Tibial artery (tissue), 4 donors: ENCODE results near the gene RASGRF1.

ENCODE experiments used
- DNase-seq, 2 donors: peaks; one replicate each; pipeline ENCODE4 v3.0.0-alpha.2; 2019
- H3K27ac ChIP-seq, 2 donors: fragments of 200-600 bp; sonication (generic) in 1 of 2; 1 replicate in 1 of 2; 2 replicates in 1 of 2; pipeline ENCODE4 v1.5.1; 2018 to 2019; ENCODE audit warnings: mild to moderate bottlenecking in 1 of 2
- H3K27me3 ChIP-seq, 2 donors: fragments of 200-600 bp; sonication (generic) in 1 of 2; one replicate each; pipeline versions ENCODE4 v1.5.1 to v1.6.0; 2016 to 2019
- H3K36me3 ChIP-seq, 3 donors: fragments of 200-600 bp; sonication (generic) in 2 of 3; one replicate each; pipeline ENCODE4 v1.5.1; 2016 to 2019; ENCODE audit warnings: mild to moderate bottlenecking in 2 of 3
- H3K4me1 ChIP-seq, 4 donors: fragments of 200-600 bp; sonication (generic) in 2 of 4; 1 replicate in 3 of 4; 2 replicates in 1 of 4; pipeline ENCODE4 v1.5.1; 2016 to 2019
- H3K4me3 ChIP-seq, 2 donors: fragments of 200-600 bp; sonication (generic) in 1 of 2; 1 replicate in 1 of 2; 2 replicates in 1 of 2; pipeline ENCODE4 v1.5.1; 2018 to 2019; ENCODE audit warnings: mild to moderate bottlenecking in 2 of 2
- H3K9me3 ChIP-seq, 3 donors: fragments of 200-600 bp; sonication (generic) in 1 of 3; one replicate each; pipeline ENCODE4 v1.5.1; 2016 to 2019
- intact Hi-C: fragments of 100-400 bp; cut with DNase I; formaldehyde crosslinking; loops from one replicate; pipeline ENCODE4 v1.15.0; 2023; ENCODE audit warnings: low total_unique reads
- TF ChIP-seq, protein P1 (sequence below), 2 experiments: fragments of 200-600 bp in 1 of 2; fragments of 450-650 bp in 1 of 2; IDR thresholded peaks; one replicate each; pipeline ENCODE4 v1.5.1; 2017 to 2019; ENCODE audit warnings: antibody characterized with exemption in 2 of 2, mild to moderate bottlenecking in 1 of 2, moderate library complexity in 1 of 2

RASGRF1 gene

DNA sequence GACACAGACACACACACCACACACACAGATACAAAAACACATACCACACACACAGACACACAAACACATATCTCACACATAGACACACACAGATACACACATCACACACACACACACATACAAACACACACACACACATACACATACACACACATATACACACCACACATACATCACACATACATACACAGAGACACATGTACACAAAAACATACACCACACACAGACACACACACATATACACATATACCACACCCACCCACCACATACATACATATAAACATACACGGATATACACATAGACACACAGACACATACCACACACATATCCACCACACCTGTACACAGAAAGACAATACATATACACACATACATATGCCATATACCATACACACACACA is 66.7 kb downstream of the RASGRF1 start:
- Histone ChIP-seq H3K36me3 (no peaks in the 10 kb centered on the region), H3K27ac (no peak overlapping the region), H3K4me1 (no peaks in the 10 kb centered on the region), H3K27me3 (no peaks in the 10 kb centered on the region), H3K9me3 (no peaks in the 10 kb centered on the region), H3K4me3 (no peak overlapping the region)
- no peak for DNase-seq
- TF ChIP-seq, protein P1, sequence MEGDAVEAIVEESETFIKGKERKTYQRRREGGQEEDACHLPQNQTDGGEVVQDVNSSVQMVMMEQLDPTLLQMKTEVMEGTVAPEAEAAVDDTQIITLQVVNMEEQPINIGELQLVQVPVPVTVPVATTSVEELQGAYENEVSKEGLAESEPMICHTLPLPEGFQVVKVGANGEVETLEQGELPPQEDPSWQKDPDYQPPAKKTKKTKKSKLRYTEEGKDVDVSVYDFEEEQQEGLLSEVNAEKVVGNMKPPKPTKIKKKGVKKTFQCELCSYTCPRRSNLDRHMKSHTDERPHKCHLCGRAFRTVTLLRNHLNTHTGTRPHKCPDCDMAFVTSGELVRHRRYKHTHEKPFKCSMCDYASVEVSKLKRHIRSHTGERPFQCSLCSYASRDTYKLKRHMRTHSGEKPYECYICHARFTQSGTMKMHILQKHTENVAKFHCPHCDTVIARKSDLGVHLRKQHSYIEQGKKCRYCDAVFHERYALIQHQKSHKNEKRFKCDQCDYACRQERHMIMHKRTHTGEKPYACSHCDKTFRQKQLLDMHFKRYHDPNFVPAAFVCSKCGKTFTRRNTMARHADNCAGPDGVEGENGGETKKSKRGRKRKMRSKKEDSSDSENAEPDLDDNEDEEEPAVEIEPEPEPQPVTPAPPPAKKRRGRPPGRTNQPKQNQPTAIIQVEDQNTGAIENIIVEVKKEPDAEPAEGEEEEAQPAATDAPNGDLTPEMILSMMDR (IDR thresholded peaks at IDR 0.05): no peak
- intact Hi-C loops: loop anchor here (10.0 kb wide), 1 partner anchor 161 kb away; no protein-coding TSS in a partner anchor

- H3K4me1 ChIP-seq: no peaks in the 10 kb centered on the region
- intact Hi-C loops: loop anchor here (10.0 kb wide), 1 partner anchor 161 kb away; no protein-coding TSS in a partner anchor
- TF ChIP-seq, protein P1 (IDR thresholded peaks at IDR 0.05): no peak
- no peak overlapping the region for H3K4me3 ChIP-seq
- H3K27ac ChIP-seq: no peak overlapping the region
- no peaks in the 10 kb centered on the region for H3K9me3 ChIP-seq
- no peaks in the 10 kb centered on the region for H3K27me3 ChIP-seq
- no peaks in the 10 kb centered on the region for H3K36me3 ChIP-seq
- no peak for DNase-seq
These were observed 67.1 kb downstream of the RASGRF1 start for GRCh38 chr15:79023546-79023890.

GRCh38 chr15:79018960-79019359 is 71.6 kb downstream of the RASGRF1 start:
- intact Hi-C loops: no loop called here
- H3K4me1 ChIP-seq: no peaks in the 10 kb centered on the region
- TF ChIP-seq, protein P1 (IDR thresholded peaks at IDR 0.05): no peak
- no peaks in the 10 kb centered on the region for H3K9me3 ChIP-seq
- H3K36me3 ChIP-seq: no peaks in the 10 kb centered on the region
- no peaks in the 10 kb centered on the region for H3K27me3 ChIP-seq
- DNase-seq: no peak
- H3K4me3 ChIP-seq: no peak overlapping the region
- no peak overlapping the region for H3K27ac ChIP-seq

DNA sequence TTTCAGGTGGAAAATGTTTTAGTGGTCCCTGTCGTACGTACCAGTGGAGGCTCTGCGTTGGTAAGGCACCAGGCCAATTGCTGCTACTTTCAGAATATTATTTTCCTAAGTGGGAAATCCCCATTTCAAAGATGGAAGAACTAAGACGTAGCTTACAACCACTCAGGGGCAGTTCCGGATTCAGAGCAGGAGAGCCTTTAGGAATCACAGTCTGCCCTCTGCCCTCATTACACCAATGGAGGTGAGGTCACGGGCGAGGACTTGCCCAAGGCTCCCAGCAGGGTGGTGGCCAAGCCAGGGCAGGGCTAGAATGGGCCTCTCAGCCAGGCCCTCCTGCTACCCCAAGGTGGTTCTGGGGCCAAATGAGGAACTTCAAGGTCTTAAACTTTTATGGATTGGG is 72.6 kb downstream of the RASGRF1 start:
- Histone ChIP-seq H3K36me3 (no peaks in the 10 kb centered on the region), H3K27ac (no peak overlapping the region), H3K4me1 (no peaks in the 10 kb centered on the region), H3K4me3 (no peak overlapping the region), H3K27me3 (no peaks in the 10 kb centered on the region), H3K9me3 (no peaks in the 10 kb centered on the region)
- no peak for DNase-seq
- TF ChIP-seq, protein P1 (IDR thresholded peaks at IDR 0.05): no peak
- intact Hi-C loops: no loop called here

GRCh38 chr15:79016527-79017170 is 73.9 kb downstream of the RASGRF1 start:
- no peaks in the 10 kb centered on the region for H3K9me3 ChIP-seq
- TF ChIP-seq, protein P1 (IDR thresholded peaks at IDR 0.05): no peak
- no peaks in the 10 kb centered on the region for H3K4me1 ChIP-seq
- DNase-seq: no peak
- no peaks in the 10 kb centered on the region for H3K36me3 ChIP-seq
- intact Hi-C loops: no loop called here
- peaks cover 0 to under 1% of the 10 kb centered on the region in 2 donors for H3K27me3 ChIP-seq
- H3K27ac ChIP-seq: no peak overlapping the region
- no peak overlapping the region for H3K4me3 ChIP-seq

DNA sequence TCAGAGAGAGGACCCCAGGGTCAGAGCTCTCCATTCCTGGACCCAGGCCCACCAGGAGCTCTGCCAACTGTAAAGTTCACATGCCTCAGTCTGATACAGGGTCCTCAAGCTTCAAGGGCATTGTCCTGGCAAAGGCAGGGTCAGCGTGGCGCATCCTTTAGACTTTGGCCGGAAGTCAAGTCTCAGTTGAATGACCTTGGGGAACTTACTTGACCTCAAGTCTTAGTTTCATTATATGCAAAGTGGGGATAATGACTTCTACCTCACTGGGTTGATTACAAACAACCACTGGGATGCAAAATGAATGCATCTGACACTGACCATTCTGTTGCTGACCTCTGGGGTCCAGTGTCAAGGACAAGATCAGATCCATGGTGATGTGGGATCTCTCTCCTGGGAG is 75.2 kb downstream of the RASGRF1 start:
- H3K9me3 ChIP-seq: no peaks in the 10 kb centered on the region
- H3K36me3 ChIP-seq: no peaks in the 10 kb centered on the region
- no peak overlapping the region for H3K27ac ChIP-seq
- H3K27me3 ChIP-seq: peaks cover 0 to 8% of the 10 kb centered on the region in 2 donors
- intact Hi-C loops: no loop called here
- H3K4me3 ChIP-seq: no peak overlapping the region
- TF ChIP-seq, protein P1 (IDR thresholded peaks at IDR 0.05): no peak
- DNase-seq: no peak
- H3K4me1 ChIP-seq: no peaks in the 10 kb centered on the region
